Stimulated activated CD8-positive, alpha-beta memory T cell treated with anti-CD3 and anti-CD28 coated beads, Interleukin-15, amount 100 ng/mL, for 1 hour (primary cell): ENCODE results near the gene GABBR2.

Experiments
- DNase-seq: peaks from one replicate; pipeline ENCODE4 v3.0.0-alpha.2; 2020; ENCODE audit warnings: low read depth

Gene GABBR2

GRCh38 chr9:98368366-98369065 lies 340.2 kb downstream of the GABBR2 start:
- DNase-seq: no peak

GRCh38 chr9:98367923-98368322 lies 340.8 kb downstream of the GABBR2 start:
- no peak for DNase-seq

DNA sequence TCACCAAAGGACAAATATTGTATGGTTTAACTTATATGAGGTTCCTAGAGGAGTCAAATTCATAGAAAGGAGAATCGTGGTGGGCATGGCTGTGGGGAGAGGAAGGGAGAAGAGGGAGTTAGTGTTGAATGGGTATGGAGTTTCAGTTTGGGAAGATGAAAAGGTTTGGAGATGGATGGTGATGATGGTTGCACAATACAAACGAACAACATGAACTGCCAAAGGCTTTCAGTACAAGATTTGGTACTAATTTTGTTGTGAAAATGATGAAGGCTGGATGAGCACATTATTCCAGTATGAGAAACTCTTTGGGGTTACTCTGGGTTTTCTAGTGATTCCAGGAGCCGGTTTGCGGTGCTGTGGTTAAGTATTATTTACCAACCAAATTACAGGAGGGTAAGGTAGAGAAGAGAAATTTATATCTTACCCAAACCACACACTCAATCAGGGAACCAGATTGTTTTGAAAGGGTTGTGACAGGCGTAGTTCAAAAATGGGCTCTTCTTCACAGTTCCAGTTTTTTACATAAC lies 341.3 kb downstream of the GABBR2 start:
- no peak for DNase-seq

GRCh38 chr9:98365781-98366180 lies 343.0 kb downstream of the GABBR2 start:
- no peak for DNase-seq

GRCh38 chr9:98365227-98365669 lies 343.5 kb downstream of the GABBR2 start:
- DNase-seq: no peak

- DNase-seq: no peak
Measured at GRCh38 chr9:98364086-98364485, 344.6 kb downstream of the GABBR2 start.

DNA sequence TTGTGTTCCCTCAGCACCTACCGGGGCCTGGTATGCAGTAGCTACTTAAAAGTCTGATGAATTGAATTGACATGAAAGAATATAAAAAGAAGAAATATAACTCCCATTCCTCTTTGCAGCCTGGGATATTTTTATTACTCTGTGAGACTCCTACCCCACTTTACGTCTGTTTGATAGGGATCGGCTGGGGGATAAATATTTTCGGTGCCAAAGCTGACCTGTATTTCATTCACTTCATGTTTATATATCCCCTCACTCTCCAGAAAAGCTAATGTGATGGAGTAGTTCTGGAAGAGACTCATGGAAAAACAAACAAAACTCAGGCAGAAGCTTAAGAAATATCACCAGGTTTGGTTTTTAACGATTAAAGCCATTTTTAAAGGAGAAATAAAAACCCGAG lies 345.1 kb downstream of the GABBR2 start:
- DNase-seq: no peak

DNA sequence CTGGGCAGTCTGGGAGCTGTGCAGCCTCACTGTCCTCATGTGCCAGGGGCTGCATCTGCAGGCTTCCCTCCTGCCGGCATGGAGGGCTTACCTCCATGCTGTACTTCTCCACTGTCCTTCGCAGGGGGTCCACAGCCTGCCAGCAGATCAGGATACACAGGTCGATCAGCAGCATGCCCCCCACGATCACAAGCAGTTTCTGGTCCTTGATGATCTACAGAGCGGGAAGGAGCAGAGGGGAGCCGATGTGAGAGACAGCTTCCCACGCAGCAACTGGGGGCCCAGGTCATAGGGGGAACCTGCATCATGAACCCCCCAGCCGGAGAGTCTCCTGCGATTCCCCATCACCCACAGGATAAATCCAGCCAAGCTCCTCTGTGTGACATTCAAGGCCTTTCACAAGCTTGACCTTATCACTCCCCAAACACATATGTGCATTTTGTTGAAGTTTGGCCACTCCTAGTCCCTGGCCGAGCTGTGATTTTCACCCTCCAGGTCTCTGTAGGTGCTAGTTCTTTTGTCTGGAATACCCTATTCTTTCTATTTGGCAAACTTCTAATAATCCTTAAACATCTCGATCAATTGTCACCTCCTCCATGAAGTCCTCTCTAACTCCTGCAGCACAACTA lies 346.0 kb downstream of the GABBR2 start:
- no peak for DNase-seq

DNA sequence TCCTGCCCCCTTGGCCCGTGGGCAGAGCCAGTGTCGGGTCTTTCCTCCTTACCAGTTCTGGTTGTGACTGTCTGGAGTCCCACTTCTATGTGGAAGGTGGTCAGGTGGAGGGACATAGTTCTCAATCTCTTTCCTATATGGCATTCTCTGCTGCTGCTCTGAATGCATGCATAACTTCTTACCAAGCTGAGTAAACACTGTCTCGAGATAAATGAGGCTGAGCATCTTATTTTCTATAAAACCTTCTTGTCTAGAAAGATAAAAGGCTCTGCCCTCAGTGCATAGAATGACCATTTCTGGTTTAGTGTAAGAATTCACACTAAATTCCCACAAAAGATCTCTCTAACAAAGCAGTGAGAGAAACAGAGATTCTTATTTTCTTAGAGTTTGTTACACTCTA lies 347.1 kb downstream of the GABBR2 start:
- no peak for DNase-seq

DNA sequence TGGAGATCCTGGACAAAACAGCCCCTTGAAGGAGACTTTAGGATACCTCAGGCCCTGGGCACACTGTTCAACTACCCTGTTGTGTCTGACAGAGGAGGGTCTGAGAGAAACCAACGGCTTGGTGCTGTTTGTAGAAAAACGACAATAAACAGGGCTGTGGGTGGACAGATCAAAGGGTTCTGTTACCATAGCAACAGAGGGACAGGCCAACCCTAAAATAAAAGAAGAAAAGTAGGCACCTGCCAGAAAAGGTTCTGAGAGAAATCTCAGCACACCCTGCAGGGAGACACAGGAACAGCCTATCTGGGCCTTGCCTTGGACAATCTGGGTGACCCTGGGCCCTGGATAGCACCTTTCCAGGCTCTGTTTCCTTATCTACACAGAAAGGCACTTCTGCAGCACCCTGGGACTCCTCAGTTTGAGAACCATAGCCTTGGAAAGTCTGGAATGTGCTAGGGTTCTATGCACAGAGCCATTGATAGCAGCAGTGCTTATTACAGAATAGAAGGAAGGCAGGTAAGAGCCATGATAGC lies 348.5 kb downstream of the GABBR2 start:
- DNase-seq: no peak

DNA sequence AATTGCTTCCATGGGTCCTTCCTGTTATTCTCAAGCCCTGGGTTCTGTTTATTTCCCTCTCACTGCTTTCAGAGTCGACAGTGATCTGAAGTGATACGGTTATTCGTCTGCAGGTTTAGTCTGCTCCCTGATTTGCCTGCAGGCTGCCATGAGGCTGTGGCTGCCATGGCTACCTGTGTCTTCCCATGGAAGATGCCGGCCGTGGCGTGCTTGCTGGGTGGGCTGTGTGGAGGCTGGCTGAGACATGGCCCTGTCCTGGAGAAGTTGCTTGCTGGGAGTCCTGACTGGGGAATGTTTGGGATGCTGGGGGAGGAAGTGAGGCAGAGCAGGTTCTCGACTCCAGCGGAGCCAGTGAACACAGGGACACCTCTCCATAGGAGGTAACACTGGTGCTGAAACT lies 349.2 kb downstream of the GABBR2 start:
- DNase-seq: no peak

DNA sequence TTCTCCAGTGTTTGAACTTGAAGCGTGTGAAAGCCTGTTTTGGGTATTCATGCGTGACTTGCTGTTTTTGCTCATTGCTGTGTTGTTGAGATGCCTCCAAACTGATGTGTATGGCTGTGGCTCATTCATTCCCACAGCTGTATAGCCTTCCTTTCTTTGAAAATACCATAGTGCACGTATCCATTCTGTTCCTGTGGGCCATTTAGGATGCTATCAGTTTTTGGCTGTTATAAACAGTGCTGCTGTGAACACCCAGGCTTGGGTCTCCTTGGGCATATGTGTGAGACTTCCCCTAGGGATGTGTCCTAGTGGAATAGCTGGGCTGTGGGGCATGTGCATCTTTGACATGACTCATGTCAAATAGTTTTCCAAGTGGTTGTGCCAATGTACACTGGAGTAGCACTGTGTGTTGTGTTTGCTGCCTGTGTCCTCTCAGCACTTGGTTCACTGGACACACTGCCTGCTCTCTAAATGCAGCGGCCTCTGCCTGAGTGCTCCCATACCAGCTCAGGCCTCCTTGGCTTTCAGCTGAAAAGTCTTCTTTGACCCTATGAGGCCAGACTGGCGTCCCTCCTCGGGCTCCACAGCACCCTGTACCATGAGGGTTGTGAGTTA lies 350.7 kb downstream of the GABBR2 start:
- DNase-seq: no peak

- no peak for DNase-seq
Measured at GRCh38 chr9:98356953-98357690, 351.6 kb downstream of the GABBR2 start.

- no peak for DNase-seq
Measured at GRCh38 chr9:98356326-98356725, 352.4 kb downstream of the GABBR2 start.

DNA sequence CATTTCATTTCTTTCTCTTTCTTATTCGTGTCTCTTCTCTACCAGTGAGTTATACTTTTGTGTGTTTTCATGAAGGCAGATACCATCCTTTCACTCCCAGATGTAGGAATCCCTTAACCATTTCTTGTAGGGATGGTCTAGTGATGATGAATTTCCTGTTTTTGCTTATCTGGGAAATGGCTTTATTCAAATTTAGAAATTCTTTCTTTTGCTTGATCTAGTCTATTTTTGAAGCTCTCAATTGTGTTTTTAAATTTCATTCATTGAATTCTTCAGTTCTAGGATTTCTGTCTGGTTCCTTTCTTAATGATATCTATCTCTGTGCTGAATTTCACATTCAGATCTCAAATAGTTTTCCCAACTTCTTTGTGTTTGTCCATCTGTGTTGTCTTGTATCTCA lies 357.4 kb downstream of the GABBR2 start:
- no peak for DNase-seq

- no peak for DNase-seq
Measured at GRCh38 chr9:98347642-98348041, 361.1 kb downstream of the GABBR2 start.

DNA sequence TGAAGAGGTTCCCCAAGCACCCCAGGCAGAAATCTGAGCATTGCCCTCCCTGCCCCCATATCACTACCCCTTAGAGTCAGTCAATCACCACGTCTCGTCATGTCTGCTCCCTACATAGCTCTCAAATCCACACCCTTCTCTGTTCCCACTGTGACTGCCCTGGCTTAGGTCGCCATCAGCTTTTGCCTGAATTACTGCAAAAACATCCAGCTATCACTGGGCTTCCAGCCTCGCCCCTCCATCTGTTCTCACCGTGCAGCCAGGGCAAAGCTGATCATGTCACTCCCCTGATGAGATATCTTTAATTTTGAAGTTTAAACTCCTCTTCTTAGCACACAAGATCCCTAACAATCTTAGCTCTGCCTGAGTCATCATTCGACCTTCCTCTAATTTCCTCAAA lies 363.7 kb downstream of the GABBR2 start:
- DNase-seq: no peak

- no peak for DNase-seq
Measured at GRCh38 chr9:98344581-98344980, 364.2 kb downstream of the GABBR2 start.

GRCh38 chr9:98342820-98343210 lies 365.9 kb downstream of the GABBR2 start:
- no peak for DNase-seq

- no peak for DNase-seq
Measured at GRCh38 chr9:98342098-98342819, 366.5 kb downstream of the GABBR2 start.
